Keratinocyte (primary cell): ENCODE measurements around the gene MATK. TPM values are rescaled to one million over a fixed set of nuclear protein-coding genes. Genes with fewer than 3 reads are reported as not detected.

Source experiments
- DNase-seq: peaks from one replicate; pipeline ENCODE4 v3.0.0-alpha.2; 2011; ENCODE audit warnings: low read depth, missing footprints, low spot score
- FAIRE-seq: peaks from 2 replicates; lab custom pipeline; 2011; peaks lifted over from hg19 to GRCh38; lab: Jason Lieb, UNC
- H2AFZ ChIP-seq: 2 replicates; pipeline ENCODE4 v1.6.0; 2012; ENCODE audit warnings: low read length, control low read depth, inconsistent platforms; ENCODE audit not compliant: control insufficient read depth
- H3K27ac ChIP-seq: 2 replicates; pipeline ENCODE4 v1.5.1; 2011; ENCODE audit warnings: low read length; ENCODE audit not compliant: control insufficient read depth, insufficient read depth
- H3K27me3 ChIP-seq: 3 replicates; pipeline ENCODE4 v1.6.0; 2011; ENCODE audit warnings: low read length; ENCODE audit not compliant: control insufficient read depth, insufficient read depth; ENCODE audit errors: extremely low read depth
- H3K36me3 ChIP-seq, 2 experiments: 2 replicates in 1 of 2; 3 replicates in 1 of 2; pipeline ENCODE4 v1.5.1; 2011; ENCODE audit warnings: low read length in 2 of 2, mild to moderate bottlenecking in 1 of 2; ENCODE audit not compliant: control insufficient read depth in 2 of 2, insufficient read depth in 2 of 2; ENCODE audit errors: extremely low read depth in 1 of 2
- H3K4me1 ChIP-seq: 3 replicates; pipeline ENCODE4 v1.5.1; 2011; ENCODE audit warnings: low read length; ENCODE audit not compliant: control insufficient read depth, insufficient read depth; ENCODE audit errors: extremely low read depth
- H3K4me2 ChIP-seq: 3 replicates; pipeline ENCODE4 v1.6.0; 2011; ENCODE audit warnings: low read depth, low read length; ENCODE audit not compliant: control insufficient read depth, insufficient read depth; ENCODE audit errors: extremely low read depth
- H3K4me3 ChIP-seq, 3 experiments: fragments of 200-600 bp in 1 of 3; sonication (generic) in 1 of 3; 2 replicates in 2 of 3; 3 replicates in 1 of 3; pipeline ENCODE4 v1.5.1; 2011 to 2016; ENCODE audit warnings: low read length in 3 of 3, mild to moderate bottlenecking in 3 of 3, control low read depth in 2 of 3, inconsistent platforms in 1 of 3, low read depth in 1 of 3, mixed read lengths in 1 of 3, mixed run types in 1 of 3, moderate library complexity in 1 of 3; ENCODE audit not compliant: control insufficient read depth in 2 of 3, insufficient read depth in 2 of 3; ENCODE audit errors: extremely low read depth in 1 of 3
- H3K79me2 ChIP-seq: 2 replicates; pipeline ENCODE4 v1.6.0; 2012; ENCODE audit warnings: low read length; ENCODE audit not compliant: control insufficient read depth, insufficient read depth
- H3K9ac ChIP-seq: 3 replicates; pipeline ENCODE4 v1.6.0; 2011; ENCODE audit warnings: low read length; ENCODE audit not compliant: control insufficient read depth, insufficient read depth; ENCODE audit errors: extremely low read depth
- H3K9me1 ChIP-seq: 3 replicates; pipeline ENCODE4 v1.6.0; 2011; ENCODE audit warnings: low read length; ENCODE audit not compliant: control insufficient read depth, insufficient read depth; ENCODE audit errors: extremely low read depth
- H3K9me3 ChIP-seq: 2 replicates; pipeline ENCODE4 v1.5.1; 2012; ENCODE audit warnings: low read depth, low read length; ENCODE audit not compliant: control insufficient read depth
- H4K20me1 ChIP-seq: 3 replicates; pipeline ENCODE4 v1.6.0; 2011; ENCODE audit warnings: low read length; ENCODE audit not compliant: control insufficient read depth, insufficient read depth; ENCODE audit errors: extremely low read depth
- EZH2 ChIP-seq: IDR thresholded peaks from one replicate; pipeline ENCODE4 v1.6.1; 2012; ENCODE audit warnings: inconsistent platforms, mild to moderate bottlenecking, low read length, moderate library complexity
- dilution Hi-C: fragments of 300-500 bp; cut with MboI; formaldehyde crosslinking; loops from one replicate; pipeline ENCODE4 v1.7.0; 2020; ENCODE audit warnings: low sequenced_read_pairs; ENCODE audit not compliant: extremely low pct_ligation_motif_present
- polyA plus RNA-seq, 5 experiments: library from polyadenylated mRNA; depleted of rRNA in 3 of 5; stranded (reverse) in 3 of 5; stranded (forward) in 1 of 5; unstranded in 1 of 5; fragments of >200 nt; gene quantifications; 1 replicate in 1 of 5; 2 replicates in 3 of 5; 3 replicates in 1 of 5; pipeline versions ENCODE4 v1.2.1 to v1.2.3, GENCODE V29; 2011 to 2012; ENCODE audit warnings: missing spikeins in 2 of 5, low read depth in 1 of 5, low replicate concordance in 1 of 5
- TF ChIP-seq, protein P1 (sequence below), 3 experiments: IDR thresholded peaks in 1 of 3; conservative IDR thresholded peaks in 1 of 3; optimal IDR thresholded peaks in 1 of 3; 2 replicates in 2 of 3; 3 replicates in 1 of 3; pipeline versions ENCODE3 to v1.5.1; 2011; ENCODE audit warnings: low read length in 3 of 3, mild to moderate bottlenecking in 3 of 3, moderate library complexity in 2 of 3, control low read depth in 1 of 3, inconsistent platforms in 1 of 3; ENCODE audit not compliant: insufficient read depth in 2 of 3; ENCODE audit errors: extremely low read depth in 1 of 3

The MATK gene
- polyA plus RNA-seq, 1 donor (not counting 4 experiments of a cell fraction or from before 2014, with no cell fraction given) = 0.16 TPM

DNA sequence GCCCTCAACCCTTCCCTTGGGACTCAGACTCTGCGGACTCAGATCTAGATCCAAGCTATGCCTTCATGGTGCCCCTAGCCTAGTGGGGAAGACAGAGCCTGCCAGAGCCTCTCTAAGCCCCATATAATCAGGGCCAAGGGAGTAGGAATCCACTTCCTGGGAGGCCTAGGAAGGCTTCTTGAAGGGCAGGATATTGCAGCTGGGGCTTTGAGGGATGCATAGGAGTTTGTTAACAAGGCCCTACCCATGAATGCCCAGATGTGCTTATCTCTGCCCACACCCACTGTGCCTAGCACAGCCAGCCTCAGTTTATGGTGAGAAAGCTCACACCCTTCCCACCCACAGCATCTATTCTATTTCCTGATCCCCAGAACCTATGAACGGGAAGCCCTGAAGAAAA is 36.0 kb downstream of the MATK start:
- no peak for FAIRE-seq
- dilution Hi-C loops = no loop called here
- Histone ChIP-seq H3K4me3 (no peak overlapping the region), H3K9ac (no peak overlapping the region), H3K79me2 (no peaks in the 10 kb centered on the region), H3K36me3 (peaks cover 3 to 10% of the 10 kb centered on the region in 2 experiments), H2AFZ (no peak overlapping the region), H3K4me1 (no peaks in the 10 kb centered on the region), H3K4me2 (no peak overlapping the region), H3K27ac (no peak overlapping the region), H4K20me1 (no peaks in the 10 kb centered on the region), H3K27me3 (no peaks in the 10 kb centered on the region), H3K9me3 (no peaks in the 10 kb centered on the region), H3K9me1 (no peaks in the 10 kb centered on the region)
- no peak for DNase-seq
- TF ChIP-seq EZH2 = no peak
- TF ChIP-seq, protein P1, sequence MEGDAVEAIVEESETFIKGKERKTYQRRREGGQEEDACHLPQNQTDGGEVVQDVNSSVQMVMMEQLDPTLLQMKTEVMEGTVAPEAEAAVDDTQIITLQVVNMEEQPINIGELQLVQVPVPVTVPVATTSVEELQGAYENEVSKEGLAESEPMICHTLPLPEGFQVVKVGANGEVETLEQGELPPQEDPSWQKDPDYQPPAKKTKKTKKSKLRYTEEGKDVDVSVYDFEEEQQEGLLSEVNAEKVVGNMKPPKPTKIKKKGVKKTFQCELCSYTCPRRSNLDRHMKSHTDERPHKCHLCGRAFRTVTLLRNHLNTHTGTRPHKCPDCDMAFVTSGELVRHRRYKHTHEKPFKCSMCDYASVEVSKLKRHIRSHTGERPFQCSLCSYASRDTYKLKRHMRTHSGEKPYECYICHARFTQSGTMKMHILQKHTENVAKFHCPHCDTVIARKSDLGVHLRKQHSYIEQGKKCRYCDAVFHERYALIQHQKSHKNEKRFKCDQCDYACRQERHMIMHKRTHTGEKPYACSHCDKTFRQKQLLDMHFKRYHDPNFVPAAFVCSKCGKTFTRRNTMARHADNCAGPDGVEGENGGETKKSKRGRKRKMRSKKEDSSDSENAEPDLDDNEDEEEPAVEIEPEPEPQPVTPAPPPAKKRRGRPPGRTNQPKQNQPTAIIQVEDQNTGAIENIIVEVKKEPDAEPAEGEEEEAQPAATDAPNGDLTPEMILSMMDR (optimal IDR thresholded peaks at IDR 0.05 in 1 of 3, IDR thresholded peaks at IDR 0.05 in 1 of 3, conservative IDR thresholded peaks at IDR 0.05 in 1 of 3; ENCODE audit: extremely low read depth in 1 of 3, insufficient read depth in 2 of 3, low read length in 3 of 3) = no peak

DNA sequence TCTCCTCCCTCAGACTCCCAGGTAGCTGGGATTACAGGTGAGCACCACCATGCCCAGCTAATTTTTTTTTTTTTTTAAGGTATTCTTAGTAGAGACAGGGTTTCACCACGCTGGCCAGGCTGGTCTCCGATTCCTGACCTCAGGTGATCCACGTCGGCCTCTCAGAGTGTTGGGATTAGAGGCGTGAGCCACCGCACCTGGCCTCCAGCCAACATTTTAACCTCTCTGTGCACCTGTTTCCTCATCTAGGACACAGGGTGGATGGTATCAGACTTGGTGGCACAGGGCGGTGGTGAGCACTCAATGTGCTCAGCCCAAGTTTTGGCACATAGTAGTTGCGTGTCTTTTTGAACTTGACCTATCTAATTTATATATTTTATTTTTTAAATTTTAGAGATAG is 37.2 kb downstream of the MATK start:
- no peaks in the 10 kb centered on the region for H3K27me3 ChIP-seq
- H3K27ac ChIP-seq = no peak overlapping the region
- no peak for TF ChIP-seq EZH2
- TF ChIP-seq, protein P1 (optimal IDR thresholded peaks at IDR 0.05 in 1 of 3, IDR thresholded peaks at IDR 0.05 in 1 of 3, conservative IDR thresholded peaks at IDR 0.05 in 1 of 3; ENCODE audit: extremely low read depth in 1 of 3, insufficient read depth in 2 of 3, low read length in 3 of 3) = no peak
- dilution Hi-C loops = no loop called here
- no peaks in the 10 kb centered on the region for H3K9me3 ChIP-seq
- DNase-seq (no peak), FAIRE-seq (no peak)
- no peaks in the 10 kb centered on the region for H3K79me2 ChIP-seq
- no peak overlapping the region for H3K4me3 ChIP-seq
- no peak overlapping the region for H2AFZ ChIP-seq
- H4K20me1 ChIP-seq = no peaks in the 10 kb centered on the region
- no peak overlapping the region for H3K4me2 ChIP-seq
- H3K9ac ChIP-seq = no peak overlapping the region
- H3K36me3 ChIP-seq = peaks cover 3 to 10% of the 10 kb centered on the region in 2 experiments
- H3K9me1 ChIP-seq = no peaks in the 10 kb centered on the region
- H3K4me1 ChIP-seq = no peaks in the 10 kb centered on the region
